AG10803 (cell line): ENCODE data around the gene KCNAB2.

ENCODE experiments used
- DNase-seq: peaks from one replicate; pipeline ENCODE4 v3.0.0; 2010; ENCODE audit warnings: low read depth
- H3K4me3 ChIP-seq: 2 replicates; pipeline ENCODE4 v1.5.1; 2011; ENCODE audit warnings: mild to moderate bottlenecking, low read length, control low read depth
- TF ChIP-seq, protein P1 (sequence below): conservative IDR thresholded peaks from 2 replicates; pipeline ENCODE4 v1.5.1; 2011; ENCODE audit warnings: mild to moderate bottlenecking, low read length, control low read depth, inconsistent platforms

KCNAB2 gene

DNA sequence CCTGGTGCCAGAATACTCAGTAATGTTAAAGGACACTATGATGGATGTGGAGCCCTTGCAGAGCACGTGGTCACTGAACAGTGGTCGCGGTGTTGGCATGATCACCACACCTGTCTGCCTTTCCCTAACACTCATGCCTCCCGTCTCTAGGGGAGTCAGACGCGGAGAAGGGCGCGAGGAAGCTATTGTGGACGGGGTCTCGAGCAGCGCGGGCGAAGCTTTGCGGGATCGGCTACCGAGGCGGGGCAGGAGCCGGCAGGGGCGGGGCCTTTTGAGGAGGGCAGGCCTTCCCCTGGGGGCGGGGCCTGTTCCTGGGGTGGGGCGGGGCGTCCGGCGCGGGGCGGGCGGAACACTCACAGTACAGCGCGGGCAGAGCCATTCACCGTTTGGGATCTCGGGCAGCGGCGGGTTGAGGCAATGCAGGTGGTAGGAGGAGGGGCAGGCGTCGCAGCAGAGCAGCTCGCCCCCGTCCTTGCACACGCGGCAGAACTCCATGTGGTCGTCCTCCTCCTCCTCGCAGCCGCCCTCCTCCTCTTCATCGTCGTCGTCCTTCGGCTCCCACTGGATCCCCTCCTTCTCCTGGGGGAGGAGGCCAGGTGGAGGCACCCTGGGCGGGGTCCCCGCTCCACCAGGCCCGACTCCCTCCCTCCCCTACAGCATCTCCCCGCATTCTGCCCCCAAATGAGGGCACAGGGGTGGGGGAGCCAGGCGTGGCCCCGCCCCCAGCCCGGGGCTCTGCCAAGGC, 103.0 kb downstream of the KCNAB2 start:
- TF ChIP-seq, protein P1, sequence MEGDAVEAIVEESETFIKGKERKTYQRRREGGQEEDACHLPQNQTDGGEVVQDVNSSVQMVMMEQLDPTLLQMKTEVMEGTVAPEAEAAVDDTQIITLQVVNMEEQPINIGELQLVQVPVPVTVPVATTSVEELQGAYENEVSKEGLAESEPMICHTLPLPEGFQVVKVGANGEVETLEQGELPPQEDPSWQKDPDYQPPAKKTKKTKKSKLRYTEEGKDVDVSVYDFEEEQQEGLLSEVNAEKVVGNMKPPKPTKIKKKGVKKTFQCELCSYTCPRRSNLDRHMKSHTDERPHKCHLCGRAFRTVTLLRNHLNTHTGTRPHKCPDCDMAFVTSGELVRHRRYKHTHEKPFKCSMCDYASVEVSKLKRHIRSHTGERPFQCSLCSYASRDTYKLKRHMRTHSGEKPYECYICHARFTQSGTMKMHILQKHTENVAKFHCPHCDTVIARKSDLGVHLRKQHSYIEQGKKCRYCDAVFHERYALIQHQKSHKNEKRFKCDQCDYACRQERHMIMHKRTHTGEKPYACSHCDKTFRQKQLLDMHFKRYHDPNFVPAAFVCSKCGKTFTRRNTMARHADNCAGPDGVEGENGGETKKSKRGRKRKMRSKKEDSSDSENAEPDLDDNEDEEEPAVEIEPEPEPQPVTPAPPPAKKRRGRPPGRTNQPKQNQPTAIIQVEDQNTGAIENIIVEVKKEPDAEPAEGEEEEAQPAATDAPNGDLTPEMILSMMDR, result no peak
- H3K4me3 ChIP-seq, result no peak overlapping the region
- no peak for DNase-seq

DNA sequence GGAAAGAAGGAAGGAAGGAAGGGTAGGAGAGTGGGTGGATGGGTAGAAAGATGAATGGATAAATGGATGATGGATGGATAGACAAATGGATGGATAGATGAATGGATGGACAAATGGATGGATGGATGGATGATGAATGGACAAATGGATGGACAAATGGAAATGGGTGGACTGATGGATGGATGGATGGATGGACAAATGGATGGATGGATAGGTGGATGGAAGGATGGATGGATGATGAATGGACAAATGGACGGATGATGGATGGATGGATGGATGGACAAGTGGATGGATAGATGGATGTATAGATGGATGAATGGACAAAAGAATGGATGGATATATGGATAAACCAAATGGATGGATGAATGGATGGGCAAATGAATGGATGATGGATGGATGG, 103.9 kb downstream of the KCNAB2 start:
- H3K4me3 ChIP-seq, result no peak overlapping the region
- no peak for DNase-seq
- TF ChIP-seq, protein P1, result no peak

DNA sequence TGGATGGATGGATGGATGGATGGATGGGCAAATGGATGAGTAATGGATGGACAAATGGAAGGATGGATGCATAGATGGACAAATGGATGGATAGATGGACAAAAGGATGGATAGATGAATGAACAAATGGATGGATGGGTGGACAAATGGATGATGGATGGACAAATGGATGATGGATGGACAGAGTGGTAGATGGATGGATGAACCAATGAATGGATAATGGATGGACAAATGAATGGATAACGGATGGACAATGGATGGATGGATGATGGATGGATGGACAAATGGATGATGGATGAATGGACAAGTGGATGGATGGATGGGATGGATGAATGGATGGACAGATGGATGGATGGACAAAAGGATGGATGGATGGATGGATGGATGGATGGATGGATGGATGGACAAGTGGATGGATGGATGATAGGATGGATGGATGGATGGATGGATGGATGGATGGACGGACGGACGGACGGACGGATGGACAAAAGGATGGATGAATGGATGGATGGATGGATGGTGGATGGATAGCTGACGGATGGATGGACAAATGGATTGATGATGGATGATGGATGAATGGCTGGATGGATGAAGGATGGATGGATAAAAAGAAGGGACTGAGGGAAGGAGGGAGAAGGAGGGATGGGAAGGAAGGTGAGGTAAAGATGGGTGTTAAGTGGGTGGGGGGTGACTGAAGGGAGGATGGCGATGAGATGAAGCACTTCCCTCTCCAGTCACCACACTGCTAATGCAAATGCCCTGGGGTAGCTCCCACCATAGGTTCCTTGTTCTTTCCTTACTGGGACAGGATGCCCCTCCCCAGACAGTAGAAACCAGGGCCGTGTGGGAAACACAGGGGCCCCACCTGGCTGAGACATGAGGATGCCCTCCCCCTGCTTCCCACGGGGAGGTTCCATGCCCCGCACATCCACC, 104.6 kb downstream of the KCNAB2 start:
- no peak overlapping the region for H3K4me3 ChIP-seq
- DNase-seq, result no peak
- TF ChIP-seq, protein P1, result no peak
